ENCODE data around the gene SORCS2. TPM values are rescaled to one million over a fixed set of nuclear protein-coding genes. Genes with fewer than 3 reads are reported as not detected.

SORCS2 gene
- total RNA-seq, 4 donors from 2014 or later: 1.1 to 2.5 (median 2.0) TPM

- H3K27me3 ChIP-seq: peaks cover 0 to 36% (median 0%) of the 10 kb centered on the region in 4 donors
- H3K9me3 ChIP-seq: no peaks in the 10 kb centered on the region
- H3K4me3 ChIP-seq: no peak overlapping the region
- WGBS, 2 donors: 81 to 92% methylated on average over 4 to 15 of the region's 15 CpGs
- no peaks in the 10 kb centered on the region for H3K36me3 ChIP-seq
- no peak for DNase-seq
- TF ChIP-seq CTCF (IDR thresholded peaks at IDR 0.05) (no peak), POLR2A (IDR thresholded peaks at IDR 0.05) (no peak)
- intact Hi-C loops (cut with DNase I): no loop called here
- H3K4me1 ChIP-seq: no peaks in the 10 kb centered on the region
- H3K27ac ChIP-seq: no peak overlapping the region
Observed at GRCh38 chr4:7389101-7389701, 196.9 kb downstream of the SORCS2 start.

GRCh38 chr4:7389719-7390118 is 197.4 kb downstream of the SORCS2 start:
- intact Hi-C loops (cut with DNase I): no loop called here
- TF ChIP-seq POLR2A (IDR thresholded peaks at IDR 0.05) (no peak), CTCF (IDR thresholded peaks at IDR 0.05) (no peak)

GRCh38 chr4:7390336-7390735 is 198.0 kb downstream of the SORCS2 start:
- H3K4me3 ChIP-seq: no peak overlapping the region
- intact Hi-C loops (cut with DNase I): no loop called here
- H3K4me1 ChIP-seq: no peaks in the 10 kb centered on the region
- H3K27me3 ChIP-seq: peaks cover 0 to 45% (median 0%) of the 10 kb centered on the region in 4 donors
- WGBS, 2 donors: 70 to 87% methylated on average over 8 of the region's 13 CpGs
- no peak overlapping the region for H3K27ac ChIP-seq
- no peaks in the 10 kb centered on the region for H3K36me3 ChIP-seq
- no peaks in the 10 kb centered on the region for H3K9me3 ChIP-seq
- TF ChIP-seq CTCF (IDR thresholded peaks at IDR 0.05) (no peak), POLR2A (IDR thresholded peaks at IDR 0.05) (no peak)
- DNase-seq: no peak

More at GRCh38 chr4:7389719-7390118, 197.4 kb downstream of the SORCS2 start:
- Histone ChIP-seq H3K4me1 (no peaks in the 10 kb centered on the region), H3K9me3 (no peaks in the 10 kb centered on the region), H3K27ac (no peak overlapping the region), H3K27me3 (peaks cover 0 to 42% (median 0%) of the 10 kb centered on the region in 4 donors), H3K4me3 (no peak overlapping the region), H3K36me3 (no peaks in the 10 kb centered on the region)
- WGBS, 2 donors: 52 to 69% methylated on average over 5 to 12 of the region's 12 CpGs
- no peak for DNase-seq

- no peaks in the 10 kb centered on the region for H3K4me1 ChIP-seq
- peaks cover 0 to 53% (median 0%) of the 10 kb centered on the region in 4 donors for H3K27me3 ChIP-seq
- intact Hi-C loops (cut with DNase I): no loop called here
- no peaks in the 10 kb centered on the region for H3K9me3 ChIP-seq
- WGBS, 2 donors: 77 to 82% methylated on average over 8 to 13 of the region's 18 CpGs
- no peak for DNase-seq
- no peak for TF ChIP-seq POLR2A (IDR thresholded peaks at IDR 0.05)
- TF ChIP-seq CTCF (IDR thresholded peaks at IDR 0.05): no peak
- no peak overlapping the region for H3K4me3 ChIP-seq
- no peaks in the 10 kb centered on the region for H3K36me3 ChIP-seq
- no peak overlapping the region for H3K27ac ChIP-seq
Observed at GRCh38 chr4:7390906-7391636, 198.7 kb downstream of the SORCS2 start.

Measured in esophagus squamous epithelium (tissue), 5 donors.